ENCODE measurements around the gene CYP4B1. TPM values are rescaled to one million over a fixed set of nuclear protein-coding genes. Genes with fewer than 3 reads are reported as not detected.
"Not testable (repeated sequence)": the region's sequence is repeated elsewhere in the genome, so short reads cannot be mapped to it uniquely, and the experiment has no call there.

The CYP4B1 gene
- total and polyA plus RNA-seq, 4 donors, result 0.18 to 0.59 (median 0.18) TPM; not detected in 1

DNA sequence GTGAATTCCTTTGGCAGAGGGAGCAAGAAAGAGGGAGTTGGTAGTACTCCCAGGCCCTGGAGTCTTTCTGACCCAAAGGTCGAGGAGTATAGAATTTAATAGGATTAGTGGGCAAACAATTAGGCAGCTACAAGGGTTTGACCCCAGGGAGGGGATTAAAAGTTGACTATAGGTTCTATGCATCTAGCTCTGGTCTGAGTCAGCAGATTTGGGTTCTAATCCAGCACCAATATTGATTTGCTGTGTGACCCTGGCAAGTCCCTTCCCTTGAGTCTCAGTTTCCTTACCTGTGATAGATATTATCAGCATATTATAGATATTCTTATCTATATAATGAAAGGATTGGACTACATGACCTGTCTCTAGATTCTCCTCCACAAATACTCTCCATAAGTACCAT is 44.9 kb upstream of the CYP4B1 start (continued):
- no peak for TF ChIP-seq FOXA2 (IDR thresholded peaks at IDR 0.05)
- no peak for TF ChIP-seq RAD21 (IDR thresholded peaks at IDR 0.05)
- no peak for TF ChIP-seq HNF4G (IDR thresholded peaks at IDR 0.05)

DNA sequence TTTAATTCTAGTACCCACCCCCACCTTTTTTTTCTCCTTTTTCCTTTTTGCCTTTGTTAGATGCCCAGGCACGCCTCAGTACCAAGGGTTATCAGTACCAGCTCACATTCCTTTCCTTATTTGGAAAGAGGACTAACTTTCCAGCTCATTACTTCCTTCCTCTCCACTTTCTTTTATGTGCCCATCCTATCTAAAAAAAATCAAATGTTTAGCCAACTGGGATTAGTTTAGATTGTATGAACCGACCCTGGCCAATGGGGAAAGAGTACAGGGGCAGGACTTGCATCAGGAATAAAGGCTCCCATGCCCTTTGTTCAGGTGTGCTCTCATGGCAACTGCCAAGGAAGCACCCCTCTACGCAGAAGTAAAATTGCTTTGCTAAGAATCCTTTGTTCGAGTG is 44.1 kb upstream of the CYP4B1 start:
- not testable (repeated sequence) for H3K27ac ChIP-seq (ENCODE audit: low read depth in 1 of 2, low read length in 2 of 2); DNase-seq (ENCODE audit: low spot score); H3K4me3 ChIP-seq (ENCODE audit: low read depth in 1 of 3, low read length in 3 of 3); H3K27me3 ChIP-seq (ENCODE audit: control insufficient read depth in 4 of 4, insufficient read depth in 4 of 4, low read length in 3 of 4); H3K9ac ChIP-seq (ENCODE audit: low read depth in 1 of 2, low read length in 2 of 2); H3K4me1 ChIP-seq (ENCODE audit: control insufficient read depth in 4 of 4, insufficient read depth in 4 of 4, low read length in 3 of 4); H3K9me3 ChIP-seq (ENCODE audit: control insufficient read depth in 4 of 4, low read length in 3 of 4); H3K36me3 ChIP-seq (ENCODE audit: control insufficient read depth in 4 of 4, insufficient read depth in 3 of 4, low read depth in 1 of 4, low read length in 3 of 4)
- WGBS, result 69% methylated on average over 4 of the region's 4 CpGs

DNA sequence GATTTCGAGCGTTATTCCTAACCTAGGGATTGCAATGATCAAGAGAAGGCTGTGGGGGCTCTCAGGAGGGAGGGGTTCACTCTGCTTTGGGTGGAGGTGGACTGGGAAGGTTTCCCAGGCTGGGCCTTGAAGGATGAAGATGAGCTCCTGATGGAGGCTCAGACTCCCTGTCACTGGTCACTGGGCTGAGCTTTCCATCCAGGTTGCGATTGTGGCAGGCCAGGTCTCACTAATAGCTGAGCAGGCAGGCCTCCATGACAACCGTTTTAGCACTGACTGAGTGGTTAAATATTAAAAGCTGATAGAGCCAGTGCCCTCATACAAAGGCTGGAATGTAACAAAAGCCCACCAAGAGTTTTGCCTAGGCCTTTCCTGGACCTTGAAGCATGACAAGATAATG is 43.7 kb upstream of the CYP4B1 start:
- no peak overlapping the region for H3K9ac ChIP-seq (ENCODE audit: low read depth in 1 of 2, low read length in 2 of 2)
- peaks cover 0 to 3% (median 1%) of the 10 kb centered on the region in 4 donors for H3K27me3 ChIP-seq (ENCODE audit: control insufficient read depth in 4 of 4, insufficient read depth in 4 of 4, low read length in 3 of 4)
- no peak for TF ChIP-seq NR2F2 (IDR thresholded peaks at IDR 0.05)
- TF ChIP-seq FOXA1 (IDR thresholded peaks at IDR 0.05), result no peak
- TF ChIP-seq, protein P1, sequence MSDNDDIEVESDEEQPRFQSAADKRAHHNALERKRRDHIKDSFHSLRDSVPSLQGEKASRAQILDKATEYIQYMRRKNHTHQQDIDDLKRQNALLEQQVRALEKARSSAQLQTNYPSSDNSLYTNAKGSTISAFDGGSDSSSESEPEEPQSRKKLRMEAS (IDR thresholded peaks at IDR 0.05), result no peak
- TF ChIP-seq, protein P2, sequence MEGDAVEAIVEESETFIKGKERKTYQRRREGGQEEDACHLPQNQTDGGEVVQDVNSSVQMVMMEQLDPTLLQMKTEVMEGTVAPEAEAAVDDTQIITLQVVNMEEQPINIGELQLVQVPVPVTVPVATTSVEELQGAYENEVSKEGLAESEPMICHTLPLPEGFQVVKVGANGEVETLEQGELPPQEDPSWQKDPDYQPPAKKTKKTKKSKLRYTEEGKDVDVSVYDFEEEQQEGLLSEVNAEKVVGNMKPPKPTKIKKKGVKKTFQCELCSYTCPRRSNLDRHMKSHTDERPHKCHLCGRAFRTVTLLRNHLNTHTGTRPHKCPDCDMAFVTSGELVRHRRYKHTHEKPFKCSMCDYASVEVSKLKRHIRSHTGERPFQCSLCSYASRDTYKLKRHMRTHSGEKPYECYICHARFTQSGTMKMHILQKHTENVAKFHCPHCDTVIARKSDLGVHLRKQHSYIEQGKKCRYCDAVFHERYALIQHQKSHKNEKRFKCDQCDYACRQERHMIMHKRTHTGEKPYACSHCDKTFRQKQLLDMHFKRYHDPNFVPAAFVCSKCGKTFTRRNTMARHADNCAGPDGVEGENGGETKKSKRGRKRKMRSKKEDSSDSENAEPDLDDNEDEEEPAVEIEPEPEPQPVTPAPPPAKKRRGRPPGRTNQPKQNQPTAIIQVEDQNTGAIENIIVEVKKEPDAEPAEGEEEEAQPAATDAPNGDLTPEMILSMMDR (IDR thresholded peaks at IDR 0.05; ENCODE audit: low read depth, low read length, missing input control), result no peak
- no peak for TF ChIP-seq GABPA (IDR thresholded peaks at IDR 0.05 in 1 of 2, conservative IDR thresholded peaks at IDR 0.05 in 1 of 2)
- TF ChIP-seq JUND (IDR thresholded peaks at IDR 0.05), result no peak
- no peak for TF ChIP-seq YY1 (IDR thresholded peaks at IDR 0.05)
- no peak for TF ChIP-seq EGR1 (IDR thresholded peaks at IDR 0.05; ENCODE audit: low read depth in 2 of 2)
- no peak for TF ChIP-seq HNF4A (conservative IDR thresholded peaks at IDR 0.05)
- TF ChIP-seq HNF4G (IDR thresholded peaks at IDR 0.05), result no peak
- TF ChIP-seq RAD21 (IDR thresholded peaks at IDR 0.05), result no peak
- no peak for TF ChIP-seq SP1 (IDR thresholded peaks at IDR 0.05)
- no peak for TF ChIP-seq TAF1 (conservative IDR thresholded peaks at IDR 0.05)
- H3K4me1 ChIP-seq (ENCODE audit: control insufficient read depth in 4 of 4, insufficient read depth in 4 of 4, low read length in 3 of 4), result no peaks in the 10 kb centered on the region
- H3K4me3 ChIP-seq (ENCODE audit: low read depth in 1 of 3, low read length in 3 of 3), result no peak overlapping the region
- H3K27ac ChIP-seq (ENCODE audit: low read depth in 1 of 2, low read length in 2 of 2), result no peak overlapping the region
- WGBS, result 73% methylated on average over 4 of the region's 4 CpGs
- DNase-seq (ENCODE audit: low spot score), result no peak
- H3K9me3 ChIP-seq (ENCODE audit: control insufficient read depth in 4 of 4, low read length in 3 of 4), result no peaks in the 10 kb centered on the region
- H3K36me3 ChIP-seq (ENCODE audit: control insufficient read depth in 4 of 4, insufficient read depth in 3 of 4, low read depth in 1 of 4, low read length in 3 of 4), result no peaks in the 10 kb centered on the region

DNA sequence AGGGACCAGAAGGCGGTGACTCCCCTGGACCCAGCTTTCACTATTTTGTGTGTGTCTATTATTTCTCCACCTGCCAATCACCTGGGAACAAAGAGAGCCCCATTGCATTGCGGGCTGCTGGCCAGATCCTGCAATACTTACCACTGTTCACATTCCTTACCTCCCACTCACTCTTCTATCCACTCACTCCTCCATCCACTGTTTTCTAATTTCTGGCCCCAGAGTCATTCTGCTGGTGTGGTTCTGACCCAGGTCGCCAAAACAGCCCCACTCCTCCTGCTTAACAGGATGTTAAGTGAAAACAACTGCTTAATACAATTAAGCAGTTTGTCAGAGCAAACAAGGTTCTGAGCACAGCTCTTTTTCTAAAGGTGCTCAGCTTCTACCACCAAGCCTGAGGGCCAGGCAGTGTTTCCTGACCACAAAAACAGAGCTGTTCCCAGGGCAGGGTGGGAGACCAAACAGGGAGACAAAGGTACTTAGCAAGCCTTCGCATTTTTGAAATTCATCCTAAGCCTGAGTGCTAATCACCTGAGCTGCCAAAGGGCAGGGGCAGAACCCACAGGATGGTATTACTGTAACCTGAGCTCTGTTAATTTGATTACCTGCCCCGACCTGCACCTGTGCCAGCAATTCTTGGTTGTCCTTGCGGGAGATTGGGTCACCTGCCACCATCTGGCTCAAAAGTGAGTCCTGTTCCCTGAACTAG is 41.4 kb upstream of the CYP4B1 start:
- Histone ChIP-seq H3K27me3 (ENCODE audit: control insufficient read depth in 4 of 4, insufficient read depth in 4 of 4, low read length in 3 of 4) (peaks cover 0 to 6% (median 2%) of the 10 kb centered on the region in 4 donors), H3K9me3 (ENCODE audit: control insufficient read depth in 4 of 4, low read length in 3 of 4) (no peaks in the 10 kb centered on the region), H3K9ac (ENCODE audit: low read depth in 1 of 2, low read length in 2 of 2) (no peak overlapping the region), H3K4me3 (ENCODE audit: low read depth in 1 of 3, low read length in 3 of 3) (no peak overlapping the region), H3K4me1 (ENCODE audit: control insufficient read depth in 4 of 4, insufficient read depth in 4 of 4, low read length in 3 of 4) (no peaks in the 10 kb centered on the region), H3K27ac (ENCODE audit: low read depth in 1 of 2, low read length in 2 of 2) (no peak overlapping the region), H3K36me3 (ENCODE audit: control insufficient read depth in 4 of 4, insufficient read depth in 3 of 4, low read depth in 1 of 4, low read length in 3 of 4) (no peaks in the 10 kb centered on the region)
- DNase-seq (ENCODE audit: low spot score), result no peak
- WGBS, result 68% methylated on average over 6 of the region's 6 CpGs
- no peak for TF ChIP-seq SP1 (IDR thresholded peaks at IDR 0.05)
- TF ChIP-seq, protein P2 (IDR thresholded peaks at IDR 0.05; ENCODE audit: low read depth, low read length, missing input control), result no peak
- no peak for TF ChIP-seq RAD21 (IDR thresholded peaks at IDR 0.05)
- TF ChIP-seq NR2F2 (IDR thresholded peaks at IDR 0.05), result no peak
- TF ChIP-seq JUND (IDR thresholded peaks at IDR 0.05), result no peak
- TF ChIP-seq EGR1 (IDR thresholded peaks at IDR 0.05; ENCODE audit: low read depth in 2 of 2), result no peak

Data from liver (tissue), 9 donors.